T-cell (primary cell): Measurements from ENCODE around the gene RASEF. TPM values are rescaled to one million over a fixed set of nuclear protein-coding genes. Genes with fewer than 3 reads are reported as not detected.
"Not testable (repeated sequence)": the region's sequence is repeated elsewhere in the genome, so short reads cannot be mapped to it uniquely, and the experiment has no call there.

Experiments
- ATAC-seq, 4 experiments: fragments of 200-7000 bp in 3 of 4; fragments of 150-1000 bp in 1 of 4; cut with Tn5 transposase; replicated peaks in 1 of 4; 1 replicate in 3 of 4; 2 replicates in 1 of 4; pipeline ENCODE4 v1.10.0; 2021; ENCODE audit warnings: moderate library complexity in 3 of 4, mild to moderate bottlenecking in 2 of 4, moderate number of reproducible peaks in 1 of 4
- CTCF ChIA-PET, 2 donors: fragments of 300-600 bp; sonication (Branson Sonifier 250); formaldehyde crosslinking; loops; one replicate each; lab custom pipeline; 2022; ENCODE audit warnings: antibody characterized with exemption in 2 of 2; lab: Charles Lee
- POLR2A ChIA-PET, 2 donors: fragments of 300-600 bp; sonication (Branson Sonifier 250); formaldehyde crosslinking; loops; one replicate each; lab custom pipeline; 2022; ENCODE audit warnings: antibody characterized with exemption in 2 of 2; lab: Charles Lee
- DNase-seq, 35 experiments: peaks; one replicate each; pipeline versions ENCODE4 v3.0.0 to v3.0.0-alpha.2; 2013 to 2023
- H3K27ac ChIP-seq: one replicate; pipeline ENCODE4 v1.5.1; 2013; ENCODE audit warnings: low read length
- H3K27me3 ChIP-seq, 2 experiments: replicated peaks in 1 of 2; 1 replicate in 1 of 2; 2 replicates in 1 of 2; pipeline versions ENCODE4 v1.6.1 to v1.7.0; 2013; ENCODE audit warnings: low read length in 1 of 2, mixed read lengths in 1 of 2; ENCODE audit not compliant: control insufficient read depth in 2 of 2, insufficient read depth in 2 of 2; ENCODE audit errors: extremely low read depth in 1 of 2
- H3K36me3 ChIP-seq, 2 donors: 1 replicate in 1 of 2; 2 replicates in 1 of 2; pipeline versions ENCODE4 v1.6.1 to v1.7.0; 2013; ENCODE audit warnings: low read length in 1 of 2; ENCODE audit not compliant: control insufficient read depth in 2 of 2, insufficient read depth in 1 of 2; ENCODE audit errors: extremely low read depth in 1 of 2
- H3K4me1 ChIP-seq, 2 experiments: 1 replicate in 1 of 2; 2 replicates in 1 of 2; pipeline versions ENCODE4 v1.6.1 to v1.7.0; 2013; ENCODE audit warnings: low read length in 2 of 2, mixed read lengths in 1 of 2; ENCODE audit not compliant: insufficient read depth in 2 of 2, control insufficient read depth in 1 of 2; ENCODE audit errors: extremely low read depth in 1 of 2
- H3K4me3 ChIP-seq, 2 donors: 1 replicate in 1 of 2; 2 replicates in 1 of 2; pipeline versions ENCODE4 v1.5.1 to v1.7.0; 2013; ENCODE audit warnings: mild to moderate bottlenecking in 2 of 2, low read length in 1 of 2, moderate library complexity in 1 of 2; ENCODE audit not compliant: control insufficient read depth in 1 of 2; ENCODE audit errors: extremely low read depth in 1 of 2
- H3K9me3 ChIP-seq: 2 replicates; pipeline ENCODE4 v1.7.0; 2013
- H3K27ac Mint-ChIP-seq, 2 donors: one replicate each; pipeline ENCODE4 v1.8.0; 2020 to 2021; ENCODE audit warnings: mild to moderate bottlenecking in 2 of 2, mixed read lengths in 2 of 2
- H3K27me3 Mint-ChIP-seq, 2 donors: one replicate each; pipeline ENCODE4 v1.8.0; 2021 to 2022; ENCODE audit warnings: mixed read lengths in 2 of 2
- H3K36me3 Mint-ChIP-seq: one replicate; pipeline ENCODE4 v1.8.0; 2021; ENCODE audit warnings: mixed read lengths
- H3K4me1 Mint-ChIP-seq, 3 donors: one replicate each; pipeline ENCODE4 v1.8.0; 2020 to 2022; ENCODE audit warnings: mixed read lengths in 3 of 3, mild to moderate bottlenecking in 1 of 3
- H3K4me3 Mint-ChIP-seq, 3 donors: one replicate each; pipeline ENCODE4 v1.8.0; 2020 to 2022; ENCODE audit warnings: mild to moderate bottlenecking in 3 of 3, mixed read lengths in 3 of 3, moderate library complexity in 3 of 3
- H3K9me3 Mint-ChIP-seq, 3 donors: one replicate each; pipeline ENCODE4 v1.8.0; 2020 to 2022; ENCODE audit warnings: mixed read lengths in 3 of 3
- WGBS: methylation state at CpG from one replicate; pipeline ENCODE4 v1.1.5; 2013; ENCODE audit warnings: missing lambda C conversion rate; ENCODE audit not compliant: insufficient coverage; 5-methylcytosine and 5-hydroxymethylcytosine counted together
- total RNA-seq, 35 experiments: library from RNA in 6 of 35; stranded (reverse) in 6 of 35; fragments of 120-200 nt in 1 of 35; gene quantifications; one replicate each; pipeline versions ENCODE4 v1.2.1 to v1.2.4 and lab custom pipeline; 2013 to 2026

Gene RASEF
- total RNA-seq, 5 donors from 2014 or later (not counting 1 experiment from before 2014, with no cell fraction given) = 0.09 to 0.16 TPM; not detected in 3

GRCh38 chr9:82936561-82936960, 126.4 kb downstream of the RASEF start:
- H3K9me3 ChIP-seq, H3K4me1 ChIP-seq, POLR2A ChIA-PET, H3K27ac ChIP-seq, DNase-seq, H3K4me3 ChIP-seq, H3K4me1 Mint-ChIP-seq, H3K36me3 Mint-ChIP-seq, H3K27me3 ChIP-seq, H3K36me3 ChIP-seq, ATAC-seq, H3K27me3 Mint-ChIP-seq, H3K4me3 Mint-ChIP-seq, H3K9me3 Mint-ChIP-seq, CTCF ChIA-PET, H3K27ac Mint-ChIP-seq: not testable (repeated sequence)
- 100% methylated on average over 5 of the region's 7 CpGs for WGBS

GRCh38 chr9:82934949-82935348, 128.0 kb downstream of the RASEF start:
- Mint-ChIP-seq H3K27me3 (peaks cover 0 to 1% of the 10 kb centered on the region in 2 donors), H3K4me3 (no peak overlapping the region), H3K27ac (no peak overlapping the region), H3K4me1 (no peaks in the 10 kb centered on the region), H3K36me3 (no peaks in the 10 kb centered on the region), H3K9me3 (peaks cover 3% of the 10 kb centered on the region in 3 donors)
- no peaks in the 10 kb centered on the region for H3K4me1 ChIP-seq
- ChIA-PET POLR2A (no interaction called here), CTCF (interaction anchor here in 1 of 2 donors (0.6 kb wide), 1 partner anchor 8 kb away, joined by 8 read pairs; no protein-coding TSS in a partner anchor)
- ATAC-seq (no peak), DNase-seq (no peak)
- H3K27ac ChIP-seq = no peak overlapping the region
- H3K9me3 ChIP-seq = no peaks in the 10 kb centered on the region
- H3K27me3 ChIP-seq = no peaks in the 10 kb centered on the region
- H3K36me3 ChIP-seq = no peaks in the 10 kb centered on the region
- H3K4me3 ChIP-seq = no peak overlapping the region
- 86% methylated on average over 1 of the region's 2 CpGs for WGBS

- POLR2A ChIA-PET, H3K36me3 ChIP-seq, H3K27ac Mint-ChIP-seq, CTCF ChIA-PET, H3K9me3 Mint-ChIP-seq, H3K4me3 Mint-ChIP-seq, H3K4me1 Mint-ChIP-seq, DNase-seq, H3K27ac ChIP-seq, H3K9me3 ChIP-seq, H3K36me3 Mint-ChIP-seq, ATAC-seq, H3K4me3 ChIP-seq, H3K4me1 ChIP-seq, H3K27me3 ChIP-seq, H3K27me3 Mint-ChIP-seq: not testable (repeated sequence)
- WGBS = no CpG with 5 or more reads among the region's 1 CpG
Measured at GRCh38 chr9:82934025-82934424, 128.9 kb downstream of the RASEF start.

- Histone ChIP-seq H3K4me1 (no peaks in the 10 kb centered on the region), H3K27ac (no peak overlapping the region), H3K36me3 (no peaks in the 10 kb centered on the region), H3K9me3 (no peaks in the 10 kb centered on the region), H3K4me3 (no peak overlapping the region), H3K27me3 (no peaks in the 10 kb centered on the region)
- Mint-ChIP-seq H3K9me3 (no peaks in the 10 kb centered on the region), H3K4me3 (no peak overlapping the region), H3K27ac (no peak overlapping the region), H3K27me3 (peaks cover 0 to 3% of the 10 kb centered on the region in 2 donors), H3K36me3 (no peaks in the 10 kb centered on the region), H3K4me1 (no peaks in the 10 kb centered on the region)
- ATAC-seq = no peak
- no peak for DNase-seq
- CTCF ChIA-PET = no interaction called here
- POLR2A ChIA-PET = no interaction called here
Measured at GRCh38 chr9:82930116-82930515, 132.8 kb downstream of the RASEF start.
